A673 (cell line): ENCODE results near the gene XPO6. TPM values are rescaled to one million over a fixed set of nuclear protein-coding genes. Genes with fewer than 3 reads are reported as not detected.

Source experiments
- BruUV-seq: library from RNA; stranded (reverse); fragments of 400-500 nt; replicated peaks from 2 replicates; lab custom pipeline; 2021; lab: Mats Ljungman, UMichigan
- CTCF ChIA-PET: fragments of 300-600 bp; sonication (Branson Sonifier 250); formaldehyde crosslinking; loops from one replicate; lab custom pipeline; 2022; ENCODE audit warnings: antibody characterized with exemption; lab: Charles Lee
- POLR2A ChIA-PET: fragments of 300-600 bp; sonication (Branson Sonifier 250); formaldehyde crosslinking; loops from one replicate; lab custom pipeline; 2022; ENCODE audit warnings: antibody characterized with exemption; ENCODE audit not compliant: low non-redundant PET; lab: Charles Lee
- DNase-seq: peaks from one replicate; pipeline ENCODE4 v3.0.0-alpha.2; 2015; ENCODE audit warnings: low spot score
- H3K27ac ChIP-seq: fragments of 200-600 bp; sonication (generic); 2 replicates; pipeline ENCODE4 v1.5.1; 2016; ENCODE audit warnings: mixed run types, low read depth, mild to moderate bottlenecking, mixed read lengths, antibody characterized with exemption, low read length; ENCODE audit not compliant: poor library complexity, severe bottlenecking
- H3K27me3 ChIP-seq: fragments of 200-600 bp; sonication (generic); replicated peaks from 2 replicates; pipeline ENCODE4 v1.6.1; 2017; ENCODE audit warnings: mixed run types, low read depth, mild to moderate bottlenecking, mixed read lengths, antibody characterized with exemption, low read length; ENCODE audit not compliant: insufficient read depth, poor library complexity
- H3K36me3 ChIP-seq: fragments of 200-600 bp; sonication (generic); 2 replicates; pipeline ENCODE4 v1.6.1; 2016; ENCODE audit warnings: mixed run types, mild to moderate bottlenecking, mixed read lengths, antibody characterized with exemption, low read length; ENCODE audit not compliant: insufficient read depth, poor library complexity, severe bottlenecking
- H3K4me1 ChIP-seq: fragments of 200-600 bp; sonication (generic); 2 replicates; pipeline ENCODE4 v1.6.1; 2017; ENCODE audit warnings: mixed run types, mild to moderate bottlenecking, mixed read lengths, antibody characterized with exemption, low read length; ENCODE audit not compliant: insufficient read depth, poor library complexity, severe bottlenecking
- H3K4me3 ChIP-seq: fragments of 200-600 bp; sonication (generic); 2 replicates; pipeline ENCODE4 v1.5.1; 2016; ENCODE audit warnings: low read depth, mixed run types, mild to moderate bottlenecking, mixed read lengths, low read length; ENCODE audit not compliant: poor library complexity, severe bottlenecking
- H3K9me3 ChIP-seq: fragments of 200-600 bp; sonication (generic); 2 replicates; pipeline ENCODE4 v1.6.1; 2016; ENCODE audit warnings: mixed run types, low read depth, mild to moderate bottlenecking, mixed read lengths, antibody characterized with exemption, low read length; ENCODE audit not compliant: poor library complexity, severe bottlenecking
- EZH2 ChIP-seq: fragments of 200-600 bp; sonication (generic); IDR thresholded peaks from 2 replicates; pipeline ENCODE4 v1.6.1; 2017; ENCODE audit warnings: borderline replicate concordance, low read depth, mild to moderate bottlenecking, mixed read lengths, antibody characterized with exemption, low read length; ENCODE audit not compliant: poor library complexity, severe bottlenecking
- intact Hi-C: fragments of 100-400 bp; cut with micrococcal nuclease; formaldehyde crosslinking; loops from one replicate; pipeline ENCODE4 v1.10.0; 2022; ENCODE audit not compliant: unreplicated experiment
- total RNA-seq: library from RNA; stranded (reverse); gene quantifications from 2 replicates; pipeline ENCODE4 v1.2.3, GENCODE V29; 2021
- TF ChIP-seq, protein P1 (sequence below): fragments of 300-800, 200-600 bp; sonication (generic); conservative IDR thresholded peaks from 2 replicates; pipeline ENCODE4 v1.5.1; 2017; ENCODE audit warnings: low read depth, mild to moderate bottlenecking, antibody characterized with exemption, low read length, moderate library complexity, mixed read lengths

Gene XPO6
- total RNA-seq, 1 experiment from 2014 or later: 155 TPM

DNA sequence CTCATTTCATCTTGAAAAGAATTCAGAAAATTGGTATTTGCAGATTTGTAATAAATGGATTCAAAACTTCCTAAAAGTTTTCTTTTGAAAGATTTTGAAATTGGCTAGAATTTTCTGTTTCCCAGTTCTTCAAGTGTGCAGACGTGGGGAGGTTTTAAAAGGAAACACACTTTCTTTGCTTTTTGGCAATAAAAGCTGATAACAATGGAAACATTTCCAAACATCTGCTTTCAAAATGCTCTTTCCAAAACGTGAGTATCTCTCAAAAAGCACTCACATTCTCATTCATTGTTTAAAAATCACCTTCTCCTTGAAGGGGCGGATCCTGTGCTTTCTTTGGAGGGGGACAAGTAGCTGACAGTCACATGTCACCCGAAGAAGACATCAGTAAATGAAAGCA, 139.7 kb downstream of the XPO6 start:
- H3K4me3 ChIP-seq: no peak overlapping the region
- POLR2A ChIA-PET: interaction anchor here (0.6 kb wide), 1 partner anchor 21 kb away, joined by 4 read pairs; no protein-coding TSS in a partner anchor
- no peak for DNase-seq
- H3K27ac ChIP-seq: no peak overlapping the region
- CTCF ChIA-PET: interaction anchor here (2.3 kb wide), 1 partner anchor 292 kb away, joined by 17 read pairs; no protein-coding TSS in a partner anchor
- no peaks in the 10 kb centered on the region for H3K36me3 ChIP-seq
- H3K9me3 ChIP-seq: no peaks in the 10 kb centered on the region
- no peak for TF ChIP-seq EZH2
- TF ChIP-seq, protein P1, sequence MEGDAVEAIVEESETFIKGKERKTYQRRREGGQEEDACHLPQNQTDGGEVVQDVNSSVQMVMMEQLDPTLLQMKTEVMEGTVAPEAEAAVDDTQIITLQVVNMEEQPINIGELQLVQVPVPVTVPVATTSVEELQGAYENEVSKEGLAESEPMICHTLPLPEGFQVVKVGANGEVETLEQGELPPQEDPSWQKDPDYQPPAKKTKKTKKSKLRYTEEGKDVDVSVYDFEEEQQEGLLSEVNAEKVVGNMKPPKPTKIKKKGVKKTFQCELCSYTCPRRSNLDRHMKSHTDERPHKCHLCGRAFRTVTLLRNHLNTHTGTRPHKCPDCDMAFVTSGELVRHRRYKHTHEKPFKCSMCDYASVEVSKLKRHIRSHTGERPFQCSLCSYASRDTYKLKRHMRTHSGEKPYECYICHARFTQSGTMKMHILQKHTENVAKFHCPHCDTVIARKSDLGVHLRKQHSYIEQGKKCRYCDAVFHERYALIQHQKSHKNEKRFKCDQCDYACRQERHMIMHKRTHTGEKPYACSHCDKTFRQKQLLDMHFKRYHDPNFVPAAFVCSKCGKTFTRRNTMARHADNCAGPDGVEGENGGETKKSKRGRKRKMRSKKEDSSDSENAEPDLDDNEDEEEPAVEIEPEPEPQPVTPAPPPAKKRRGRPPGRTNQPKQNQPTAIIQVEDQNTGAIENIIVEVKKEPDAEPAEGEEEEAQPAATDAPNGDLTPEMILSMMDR: no peak
- intact Hi-C loops: loop anchor here (5.0 to 10.0 kb wide), 2 partner anchors 143 to 435 kb away; partner anchors contain the start of gene XPO6
- no peaks in the 10 kb centered on the region for H3K4me1 ChIP-seq
- H3K27me3 ChIP-seq: peaks cover 19% of the 10 kb centered on the region
- no TSS peak for BruUV-seq

DNA sequence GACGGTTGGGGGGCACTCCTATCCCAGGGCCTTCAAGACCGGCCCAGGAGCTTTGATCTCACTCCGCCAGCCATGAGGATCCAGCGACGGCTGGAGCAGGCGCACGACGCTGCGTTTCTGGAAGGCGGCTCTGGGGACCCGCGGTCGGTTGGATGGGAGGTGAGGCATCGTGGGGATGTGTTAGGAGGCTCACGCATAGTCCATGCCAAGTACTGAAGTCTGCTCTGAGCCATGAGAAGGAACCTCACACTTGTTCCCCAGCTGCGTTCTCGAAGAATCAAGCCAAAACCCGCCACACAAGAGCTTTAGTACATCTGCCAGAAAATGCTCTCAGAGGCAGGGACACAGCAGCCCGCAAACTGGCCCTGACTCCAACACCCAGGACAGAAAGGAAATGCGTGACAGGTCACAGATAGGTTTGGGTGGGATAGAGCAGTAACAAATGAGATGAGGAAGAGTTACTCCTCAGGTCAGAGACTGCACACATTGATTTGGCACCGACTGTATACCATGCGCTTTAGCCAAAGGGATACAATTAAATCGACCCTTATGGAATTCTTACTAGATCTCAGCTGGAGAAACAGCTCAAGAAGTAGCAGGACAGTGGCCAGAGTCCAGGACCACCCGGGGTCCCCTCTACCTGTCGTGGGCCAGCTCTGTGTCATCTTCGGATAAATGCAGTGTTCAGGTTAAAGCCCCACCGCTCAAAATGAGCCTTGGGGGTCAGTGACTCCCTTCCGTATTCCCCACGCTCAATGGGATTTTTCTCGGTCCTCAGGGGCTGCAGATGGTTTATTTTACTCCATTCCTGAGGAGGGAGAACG, 141.6 kb downstream of the XPO6 start:
- BruUV-seq: no TSS peak
- ChIA-PET POLR2A (interaction anchor here (1.0 kb wide), 1 partner anchor 408 kb away, joined by 3 read pairs; no protein-coding TSS in a partner anchor), CTCF (interaction anchor here (0.6 to 2.3 kb wide), 9 partner anchors 8 to 463 kb away, joined by 3 to 17 read pairs (median 6); no protein-coding TSS in a partner anchor)
- no peaks in the 10 kb centered on the region for H3K36me3 ChIP-seq
- no peak overlapping the region for H3K4me3 ChIP-seq
- H3K9me3 ChIP-seq: no peaks in the 10 kb centered on the region
- no peak overlapping the region for H3K27ac ChIP-seq
- H3K4me1 ChIP-seq: no peaks in the 10 kb centered on the region
- intact Hi-C loops: loop anchor here (1.0 to 10.0 kb wide), 4 partner anchors 98 to 433 kb away; partner anchors contain the start of gene XPO6
- TF ChIP-seq, protein P1: no peak
- no peak for TF ChIP-seq EZH2
- DNase-seq: no peak
- peaks cover 20% of the 10 kb centered on the region for H3K27me3 ChIP-seq

DNA sequence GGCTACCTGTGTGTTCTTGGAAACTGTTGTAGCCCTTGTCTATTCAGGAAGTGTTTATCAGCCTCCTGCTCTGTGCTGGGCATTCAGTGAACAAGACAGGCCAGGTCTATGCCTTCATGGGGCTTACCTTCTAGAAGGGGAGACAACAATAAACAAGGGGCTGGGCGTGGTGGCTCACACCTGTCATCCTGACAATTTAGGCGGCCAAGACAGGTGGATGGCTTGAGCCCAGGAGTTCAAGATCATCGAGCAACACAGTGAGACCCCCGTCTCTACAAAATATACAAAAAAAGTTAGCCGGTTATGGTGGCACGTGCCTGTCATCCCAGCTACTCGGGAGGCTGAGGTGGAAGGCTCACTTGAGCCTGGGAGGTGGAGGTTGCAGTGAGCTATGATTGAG, 142.8 kb downstream of the XPO6 start:
- TF ChIP-seq, protein P1: no peak
- ChIA-PET CTCF (no interaction called here), POLR2A (no interaction called here)
- Histone ChIP-seq H3K27ac (no peak overlapping the region), H3K36me3 (no peaks in the 10 kb centered on the region), H3K4me3 (no peak overlapping the region), H3K9me3 (no peaks in the 10 kb centered on the region), H3K27me3 (peaks cover 32% of the 10 kb centered on the region), H3K4me1 (no peaks in the 10 kb centered on the region)
- no peak for DNase-seq
- BruUV-seq: no TSS peak
- intact Hi-C loops: no loop called here
